ENCODE measurements around the gene CCDC158. TPM values are rescaled to one million over a fixed set of nuclear protein-coding genes. Genes with fewer than 3 reads are reported as not detected.

Gene CCDC158
- total RNA-seq, 3 donors from 2014 or later, result 1.3 to 5.4 (median 4.3) TPM

- TF ChIP-seq, protein P1, sequence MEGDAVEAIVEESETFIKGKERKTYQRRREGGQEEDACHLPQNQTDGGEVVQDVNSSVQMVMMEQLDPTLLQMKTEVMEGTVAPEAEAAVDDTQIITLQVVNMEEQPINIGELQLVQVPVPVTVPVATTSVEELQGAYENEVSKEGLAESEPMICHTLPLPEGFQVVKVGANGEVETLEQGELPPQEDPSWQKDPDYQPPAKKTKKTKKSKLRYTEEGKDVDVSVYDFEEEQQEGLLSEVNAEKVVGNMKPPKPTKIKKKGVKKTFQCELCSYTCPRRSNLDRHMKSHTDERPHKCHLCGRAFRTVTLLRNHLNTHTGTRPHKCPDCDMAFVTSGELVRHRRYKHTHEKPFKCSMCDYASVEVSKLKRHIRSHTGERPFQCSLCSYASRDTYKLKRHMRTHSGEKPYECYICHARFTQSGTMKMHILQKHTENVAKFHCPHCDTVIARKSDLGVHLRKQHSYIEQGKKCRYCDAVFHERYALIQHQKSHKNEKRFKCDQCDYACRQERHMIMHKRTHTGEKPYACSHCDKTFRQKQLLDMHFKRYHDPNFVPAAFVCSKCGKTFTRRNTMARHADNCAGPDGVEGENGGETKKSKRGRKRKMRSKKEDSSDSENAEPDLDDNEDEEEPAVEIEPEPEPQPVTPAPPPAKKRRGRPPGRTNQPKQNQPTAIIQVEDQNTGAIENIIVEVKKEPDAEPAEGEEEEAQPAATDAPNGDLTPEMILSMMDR (IDR thresholded peaks at IDR 0.05), result no peak
- TF ChIP-seq POLR2AphosphoS5 (IDR thresholded peaks at IDR 0.05) (no peak), POLR2A (IDR thresholded peaks at IDR 0.05) (no peak)
- Histone ChIP-seq H3K36me3 (no peaks in the 10 kb centered on the region), H3K9me3 (peaks cover 0 to 6% of the 10 kb centered on the region in 2 donors), H3K27me3 (no peaks in the 10 kb centered on the region), H3K4me1 (no peaks in the 10 kb centered on the region), H3K4me3 (no peak overlapping the region), H3K27ac (no peak overlapping the region)
- intact Hi-C loops (cut with DNase I; ENCODE audit: low total_unique reads), result loop anchor here (5.0 kb wide), 1 partner anchor 394 kb away; the partner anchor contains the start of gene SDAD1
- no peak for DNase-seq (ENCODE audit: low spot score in 2 of 2)
Observed at GRCh38 chr4:76386566-76387305, 34.2 kb downstream of the CCDC158 start.

DNA sequence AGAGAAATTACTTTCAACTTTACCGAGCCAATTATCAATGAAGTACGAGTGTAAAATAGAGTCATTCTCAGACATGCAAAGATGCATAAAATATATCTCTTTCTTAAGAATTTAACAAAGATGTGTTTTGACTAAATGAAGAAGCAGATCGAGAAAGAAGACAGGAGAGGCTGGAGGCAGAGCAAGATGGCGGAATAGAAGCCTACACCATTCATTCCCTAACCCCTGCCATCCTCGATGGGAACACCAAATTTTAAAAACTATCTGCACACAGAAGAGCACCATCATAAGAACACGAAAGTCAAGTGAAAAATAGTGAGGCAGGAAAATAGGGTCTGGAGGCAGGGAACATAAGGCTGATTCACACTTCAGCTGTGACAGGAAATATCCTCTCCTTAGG is 35.0 kb downstream of the CCDC158 start:
- no peaks in the 10 kb centered on the region for H3K36me3 ChIP-seq
- H3K4me3 ChIP-seq, result no peak overlapping the region
- intact Hi-C loops (cut with DNase I; ENCODE audit: low total_unique reads), result loop anchor here (5.0 kb wide), 1 partner anchor 394 kb away; the partner anchor contains the start of gene SDAD1
- DNase-seq (ENCODE audit: low spot score in 2 of 2), result no peak
- H3K27ac ChIP-seq, result no peak overlapping the region
- TF ChIP-seq POLR2A (IDR thresholded peaks at IDR 0.05) (no peak), POLR2AphosphoS5 (IDR thresholded peaks at IDR 0.05) (no peak)
- TF ChIP-seq, protein P1 (IDR thresholded peaks at IDR 0.05), result no peak
- H3K4me1 ChIP-seq, result no peaks in the 10 kb centered on the region
- no peaks in the 10 kb centered on the region for H3K27me3 ChIP-seq
- H3K9me3 ChIP-seq, result peaks cover 0 to 6% of the 10 kb centered on the region in 2 donors

DNA sequence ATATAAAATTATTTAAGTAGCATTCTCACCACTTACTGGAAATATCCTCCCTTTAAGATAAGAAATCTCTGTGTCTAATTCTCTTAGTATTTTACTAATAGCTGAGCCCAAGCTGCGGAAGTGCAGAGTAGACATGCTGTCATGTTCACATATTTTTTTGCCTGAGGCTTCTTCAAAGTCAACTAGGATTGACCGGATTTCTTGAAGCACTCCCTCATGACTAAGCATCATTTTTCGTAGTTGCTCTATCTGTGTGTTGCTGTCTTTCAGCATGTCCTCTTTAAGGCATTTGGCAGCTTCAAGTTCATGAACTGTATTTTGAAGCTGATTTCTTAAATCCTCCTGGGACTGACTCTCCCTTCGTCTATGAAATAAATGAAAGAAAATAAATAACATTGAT is 36.9 kb downstream of the CCDC158 start:
- no peak for DNase-seq (ENCODE audit: low spot score in 2 of 2)
- H3K36me3 ChIP-seq, result no peaks in the 10 kb centered on the region
- no peaks in the 10 kb centered on the region for H3K27me3 ChIP-seq
- intact Hi-C loops (cut with DNase I; ENCODE audit: low total_unique reads), result no loop called here
- no peaks in the 10 kb centered on the region for H3K4me1 ChIP-seq
- no peak overlapping the region for H3K27ac ChIP-seq
- TF ChIP-seq POLR2A (IDR thresholded peaks at IDR 0.05) (no peak), POLR2AphosphoS5 (IDR thresholded peaks at IDR 0.05) (no peak)
- TF ChIP-seq, protein P1 (IDR thresholded peaks at IDR 0.05), result no peak
- H3K4me3 ChIP-seq, result no peak overlapping the region
- H3K9me3 ChIP-seq, result no peaks in the 10 kb centered on the region

- H3K4me1 ChIP-seq, result no peaks in the 10 kb centered on the region
- H3K9me3 ChIP-seq, result no peaks in the 10 kb centered on the region
- no peaks in the 10 kb centered on the region for H3K27me3 ChIP-seq
- intact Hi-C loops (cut with DNase I; ENCODE audit: low total_unique reads), result no loop called here
- TF ChIP-seq POLR2AphosphoS5 (IDR thresholded peaks at IDR 0.05) (no peak), POLR2A (IDR thresholded peaks at IDR 0.05) (no peak)
- TF ChIP-seq, protein P1 (IDR thresholded peaks at IDR 0.05), result no peak
- H3K27ac ChIP-seq, result no peak overlapping the region
- H3K36me3 ChIP-seq, result no peaks in the 10 kb centered on the region
- H3K4me3 ChIP-seq, result no peak overlapping the region
- no peak for DNase-seq (ENCODE audit: low spot score in 2 of 2)
Observed at GRCh38 chr4:76383001-76383400, 37.9 kb downstream of the CCDC158 start.

DNA sequence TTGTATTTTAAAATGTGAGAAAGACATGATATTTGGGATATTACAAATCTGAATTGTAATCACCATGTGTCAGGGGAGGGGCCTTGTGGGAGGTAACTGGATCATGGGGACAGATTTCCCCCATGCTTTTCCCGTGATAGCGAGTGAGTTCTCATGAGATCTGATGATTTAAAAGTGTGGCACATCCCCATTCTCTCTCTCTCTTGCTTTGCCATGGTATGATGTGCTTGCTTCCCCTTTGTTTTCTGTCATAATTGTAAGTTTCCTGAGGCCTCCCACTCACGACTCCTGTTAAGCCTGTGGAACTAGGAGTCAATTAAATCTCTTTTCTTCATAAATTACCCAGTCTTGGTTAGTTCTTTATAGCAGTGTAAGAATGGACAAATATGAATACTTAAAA is 39.0 kb downstream of the CCDC158 start:
- H3K36me3 ChIP-seq, result no peaks in the 10 kb centered on the region
- TF ChIP-seq POLR2AphosphoS5 (IDR thresholded peaks at IDR 0.05) (no peak), POLR2A (IDR thresholded peaks at IDR 0.05) (no peak)
- TF ChIP-seq, protein P1 (IDR thresholded peaks at IDR 0.05), result no peak
- H3K9me3 ChIP-seq, result no peaks in the 10 kb centered on the region
- H3K27ac ChIP-seq, result no peak overlapping the region
- H3K4me1 ChIP-seq, result no peaks in the 10 kb centered on the region
- no peak for DNase-seq (ENCODE audit: low spot score in 2 of 2)
- no peak overlapping the region for H3K4me3 ChIP-seq
- H3K27me3 ChIP-seq, result no peaks in the 10 kb centered on the region
- intact Hi-C loops (cut with DNase I; ENCODE audit: low total_unique reads), result no loop called here

Data from breast epithelium (tissue), 4 donors.